ENCODE results near the gene GASK1A. TPM values are rescaled to one million over a fixed set of nuclear protein-coding genes. Genes with fewer than 3 reads are reported as not detected.
A peak's percentile ranks its signal among the peaks of the same experiment; 100 is the strongest.

GASK1A gene
- total and polyA plus RNA-seq, 2 of the 8 experiments (the other 6 are each of a cell fraction or from before 2014, with no cell fraction given), result 4.7 to 7.9 TPM

- peak in 1 of 2 experiments; percentile 28 for DNase-seq (ENCODE audit: low read depth in 1 of 2, low spot score in 2 of 2)
- Histone ChIP-seq H3K36me3 (ENCODE audit: control insufficient read depth in 2 of 4, insufficient read depth in 4 of 4, low read length in 3 of 4) (no peaks in the 10 kb centered on the region), H2BK15ac (ENCODE audit: low read length) (no peak overlapping the region), H2AFZ (ENCODE audit: low read length) (no peak overlapping the region), H3K56ac (replicated peaks; ENCODE audit: insufficient read length, low read depth, low read length) (no peak overlapping the region), H3K27me3 (replicated peaks in 1 of 4; ENCODE audit: control insufficient read depth in 3 of 4, extremely low read depth in 1 of 4, insufficient read depth in 3 of 4, low read length in 3 of 4) (no peaks in the 10 kb centered on the region), H4K8ac (ENCODE audit: extremely low read depth, insufficient read depth, low read length) (no peak overlapping the region), H3K4me2 (ENCODE audit: insufficient read depth in 1 of 2, low read depth in 2 of 2, low read length in 2 of 2) (no peak overlapping the region), H2BK5ac (ENCODE audit: low read depth, low read length) (no peak overlapping the region), H3K23ac (ENCODE audit: insufficient read length) (no peak overlapping the region), H3K18ac (ENCODE audit: extremely low read depth, low read length) (no peak overlapping the region), H4K5ac (ENCODE audit: insufficient read length, low read depth, low read length) (no peak overlapping the region), H2BK12ac (ENCODE audit: low read depth, low read length) (no peak overlapping the region), H3K79me2 (ENCODE audit: control insufficient read depth in 1 of 2, insufficient read depth in 2 of 2, low read length in 2 of 2) (no peaks in the 10 kb centered on the region), H3K4ac (replicated peaks; ENCODE audit: insufficient read length, low read depth, low read length) (no peak overlapping the region), H3K9ac (replicated peaks in 1 of 4; ENCODE audit: extremely low read depth in 1 of 4, low read depth in 3 of 4, low read length in 3 of 4) (no peak overlapping the region), H3K4me3 (ENCODE audit: extremely low read depth in 1 of 4, insufficient read depth in 2 of 4, low read depth in 3 of 4, low read length in 4 of 4) (no peak overlapping the region), H3K4me1 (replicated peaks in 1 of 4; ENCODE audit: control insufficient read depth in 3 of 4, insufficient read depth in 4 of 4, low read length in 3 of 4) (no peaks in the 10 kb centered on the region), H3K79me1 (ENCODE audit: low read depth, low read length) (no peaks in the 10 kb centered on the region), H3K27ac (ENCODE audit: low read depth, low read length) (no peak overlapping the region), H3K23me2 (ENCODE audit: low read depth, low read length) (no peaks in the 10 kb centered on the region), H4K20me1 (replicated peaks in 1 of 2; ENCODE audit: control insufficient read depth in 1 of 2, insufficient read depth in 2 of 2, low read length in 2 of 2) (no peaks in the 10 kb centered on the region), H2AK5ac (ENCODE audit: low read depth, low read length) (no peak overlapping the region), H2BK20ac (ENCODE audit: low read length) (no peak overlapping the region), H2BK120ac (replicated peaks; ENCODE audit: low read depth, low read length) (no peak overlapping the region), H3K14ac (ENCODE audit: insufficient read length) (no peak overlapping the region), H4K91ac (replicated peaks; ENCODE audit: insufficient read length, low read length) (no peak overlapping the region), H3K9me3 (ENCODE audit: insufficient read depth in 2 of 2, low read depth in 1 of 2, low read length in 1 of 2) (no peaks in the 10 kb centered on the region)
- no peak for FAIRE-seq
- CTCF ChIA-PET (ENCODE audit: partially characterized antibody), result interaction anchor here (1.4 to 4.5 kb wide), 3 partner anchors 9 to 110 kb away, joined by 14 to 65 read pairs (median 17); no protein-coding TSS in a partner anchor
- POLR2A ChIA-PET (ENCODE audit: partially characterized antibody), result no interaction called here
- WGBS, 2 experiments (ENCODE audit: extremely low coverage in 1 of 2, insufficient coverage in 1 of 2, insufficient read length in 1 of 2, insufficient replicate concordance in 2 of 2, low coverage in 1 of 2, low lambda C conversion rate in 2 of 2, missing lambda C conversion rate in 1 of 2), result 85% methylated on average over 4 of the region's 4 CpGs; no CpG with 5 or more reads in 1 of the 2 experiments
- TF ChIP-seq POU5F1 (IDR thresholded peaks at IDR 0.05; ENCODE audit: low read depth, low read length), result no peak
- TF ChIP-seq TCF12 (IDR thresholded peaks at IDR 0.05; ENCODE audit: low read depth, low read length), result no peak
- TF ChIP-seq KDM1A (IDR thresholded peaks at IDR 0.05; ENCODE audit: borderline replicate concordance, low read length), result no peak
- TF ChIP-seq CHD1 (IDR thresholded peaks at IDR 0.05; ENCODE audit: low read depth, low read length), result no peak
- TF ChIP-seq ATF3 (IDR thresholded peaks at IDR 0.05; ENCODE audit: insufficient read depth, low read depth, low read length), result no peak
- no peak for TF ChIP-seq SP4 (IDR thresholded peaks at IDR 0.05; ENCODE audit: low read length)
- no peak for TF ChIP-seq SUZ12 (IDR thresholded peaks at IDR 0.05; ENCODE audit: low read length)
- TF ChIP-seq GABPA (IDR thresholded peaks at IDR 0.05; ENCODE audit: borderline replicate concordance, insufficient read depth, low read length), result no peak
- no peak for TF ChIP-seq ASH2L (IDR thresholded peaks at IDR 0.05; ENCODE audit: low read length)
- TF ChIP-seq HDAC2 (IDR thresholded peaks at IDR 0.05; ENCODE audit: borderline replicate concordance in 1 of 2, low read depth in 2 of 2, low read length in 2 of 2), result no peak
- no peak for TF ChIP-seq KDM4A (IDR thresholded peaks at IDR 0.05; ENCODE audit: low read depth, low read length, severe bottlenecking)
- no peak for TF ChIP-seq RAD21 (IDR thresholded peaks at IDR 0.05 in 1 of 2, conservative IDR thresholded peaks at IDR 0.05 in 1 of 2; ENCODE audit: low read depth in 2 of 2, low read length in 2 of 2)
- TF ChIP-seq EGR1 (IDR thresholded peaks at IDR 0.05; ENCODE audit: borderline replicate concordance, low read depth, low read length), result no peak
- no peak for TF ChIP-seq KDM5A (IDR thresholded peaks at IDR 0.05; ENCODE audit: low read length)
Observed at GRCh38 chr3:43072361-43072760, 93.2 kb downstream of the GASK1A start.
